K562 (cell line): ENCODE measurements around the gene CDC20. TPM values are rescaled to one million over a fixed set of nuclear protein-coding genes. Genes with fewer than 3 reads are reported as not detected.

ENCODE experiments used
- ARHGAP35 ChIP-seq: fragments of 450-650 bp; IDR thresholded peaks from 2 replicates; pipeline ENCODE4 v1.6.1; 2018; ENCODE audit not compliant: partially characterized antibody
- KAT8 ChIP-seq: fragments of 450-650 bp; IDR thresholded peaks from 2 replicates; pipeline ENCODE4 v1.6.1; 2016; ENCODE audit warnings: low read depth, mild to moderate bottlenecking
- KDM4B ChIP-seq, 2 experiments: fragments of 450-650 bp in 1 of 2; sonication (generic) in 1 of 2; IDR thresholded peaks; 2 replicates each; pipeline ENCODE4 v1.6.1; 2016 to 2017; ENCODE audit warnings: borderline replicate concordance in 2 of 2, antibody characterized with exemption in 1 of 2, low read depth in 1 of 2, mild to moderate bottlenecking in 1 of 2
- LEF1 ChIP-seq: fragments of 450-650 bp; IDR thresholded peaks from 2 replicates; pipeline ENCODE4 v1.6.1; 2016; ENCODE audit warnings: mild to moderate bottlenecking
- MAFF ChIP-seq: IDR thresholded peaks from 2 replicates; pipeline ENCODE4 v1.6.1; 2012; ENCODE audit warnings: low read length, improper control_type of control experiment
- MTA1 ChIP-seq: fragments of 450-650 bp; IDR thresholded peaks from 2 replicates; pipeline ENCODE4 v1.6.1; 2017; ENCODE audit warnings: borderline replicate concordance
- NFXL1 ChIP-seq: fragments of 450-650 bp; formaldehyde crosslinking; IDR thresholded peaks from 2 replicates; pipeline ENCODE4 v1.4.0; 2021; ENCODE audit warnings: mild to moderate bottlenecking
- PHB2 ChIP-seq: fragments of 450-650 bp; IDR thresholded peaks from 2 replicates; pipeline ENCODE4 v1.6.1; 2017; ENCODE audit warnings: low read depth
- RCOR1 ChIP-seq, 2 experiments: IDR thresholded peaks; 2 replicates each; pipeline ENCODE4 v1.6.1; 2012; ENCODE audit warnings: low read depth in 2 of 2, low read length in 2 of 2, borderline replicate concordance in 1 of 2, improper control_type of control experiment in 1 of 2
- SIN3B ChIP-seq: fragments of 450-650 bp; IDR thresholded peaks from 2 replicates; pipeline ENCODE4 v1.6.1; 2017; ENCODE audit warnings: low read depth, mild to moderate bottlenecking, moderate library complexity
- SP2 ChIP-seq: IDR thresholded peaks from 2 replicates; pipeline ENCODE4 v1.6.1; 2011; ENCODE audit warnings: mild to moderate bottlenecking, low read depth, low read length, moderate library complexity; ENCODE audit not compliant: poor library complexity, severe bottlenecking; ENCODE audit errors: extremely low read depth
- STAT5A ChIP-seq: IDR thresholded peaks from 2 replicates; pipeline ENCODE4 v1.6.1; 2012; ENCODE audit warnings: low read length, inconsistent platforms, borderline replicate concordance
- XRCC4 ChIP-seq: IDR thresholded peaks from one replicate; pipeline ENCODE4 v1.6.1; 2011; ENCODE audit not compliant: insufficient read depth, insufficient read length; ENCODE audit errors: extremely low read depth
- ZBTB1 ChIP-seq: sonication (generic); formaldehyde crosslinking; IDR thresholded peaks from 2 replicates; pipeline ENCODE4 v1.8.1; 2023; ENCODE audit warnings: missing genetic modification reagents, low read depth, mild to moderate bottlenecking, borderline replicate concordance
- ZBTB40 ChIP-seq, 2 experiments: fragments of 450-650 bp in 1 of 2; sonication (generic) in 1 of 2; formaldehyde crosslinking in 1 of 2; IDR thresholded peaks; 2 replicates each; pipeline versions ENCODE4 v1.7.1 to v1.9.0; 2016 to 2022; ENCODE audit warnings: inconsistent platforms in 1 of 2, mild to moderate bottlenecking in 1 of 2, missing genetic modification reagents in 1 of 2
- ZNF133 ChIP-seq: fragments of 250-450 bp; sonication (Bioruptor Pico); IDR thresholded peaks from 2 replicates; pipeline ENCODE4 v1.4.0; 2020; ENCODE audit warnings: mild to moderate bottlenecking
- ZNF274 ChIP-seq: IDR thresholded peaks from 2 replicates; pipeline ENCODE4 v1.6.1; 2011; ENCODE audit warnings: low read depth, mild to moderate bottlenecking, low read length, moderate library complexity, borderline replicate concordance
- polyA plus RNA-seq, 8 experiments: library from polyadenylated mRNA; depleted of rRNA in 4 of 8; stranded (reverse) in 5 of 8; unstranded in 3 of 8; fragments of >200 nt; fragmentation: Nextera tagmentation in 2 of 8; fragmentation: Illumina TruSeq in 1 of 8; extraction: Ambion mirVana in 2 of 8; extraction: Trizol in 1 of 8; gene quantifications; 2 replicates each; pipeline versions ENCODE4 v1.2.1 to v1.2.3, GENCODE V29; 2011 to 2014; ENCODE audit warnings: inconsistent platforms in 1 of 8, missing spikeins in 1 of 8
- total RNA-seq, 7 experiments: library from RNA; depleted of rRNA in 6 of 7; stranded (reverse); fragments of >200 nt in 6 of 7; fragmentation: Illumina TruSeq in 2 of 7; extraction: Trizol in 2 of 7; gene quantifications; 2 replicates each; pipeline versions ENCODE4 v1.2.1 to v1.2.3, GENCODE V29; 2011 to 2021; ENCODE audit warnings: low replicate concordance in 1 of 7
- TF ChIP-seq, protein P1 (sequence below): fragments of 250-450 bp; sonication (Bioruptor Pico); IDR thresholded peaks from 2 replicates; pipeline ENCODE4 v1.5.0; 2022; ENCODE audit warnings: mild to moderate bottlenecking

CDC20 gene
- total and polyA plus RNA-seq, 9 of the 15 experiments (the other 6 are each of a cell fraction or from before 2014, with no cell fraction given): 45.2 to 224 (median 121) TPM

DNA sequence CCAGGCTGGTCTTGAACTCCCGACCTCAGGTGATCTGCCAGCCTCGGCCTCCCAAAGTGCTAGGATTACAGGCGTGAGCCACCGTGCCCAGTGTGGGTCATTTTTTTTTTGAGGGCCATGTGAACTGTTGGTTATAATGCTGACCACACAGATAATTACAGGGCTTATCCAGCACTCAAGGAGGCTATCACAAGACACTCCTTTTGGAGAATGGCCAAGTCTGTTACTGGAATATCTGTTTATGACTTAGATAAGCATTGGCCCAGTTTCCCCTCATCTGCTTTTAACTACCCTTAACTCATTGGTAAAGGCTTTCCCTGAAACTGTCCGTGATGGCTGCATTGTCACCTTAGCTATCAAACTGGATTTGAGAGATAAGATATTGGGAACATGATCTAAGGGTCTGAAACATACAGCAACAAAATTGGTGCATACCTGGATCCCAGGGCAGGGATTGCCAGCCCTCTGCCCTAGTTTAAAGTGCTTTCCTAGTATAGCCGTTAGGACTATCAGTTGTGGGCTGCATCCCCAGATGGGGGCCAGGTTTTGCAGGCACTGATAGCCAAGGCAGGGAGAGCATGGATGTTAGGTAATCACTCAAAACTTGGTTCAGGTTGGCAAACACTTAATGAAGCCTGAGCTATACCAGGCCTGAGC lies 46.6 kb downstream of the CDC20 start (continued):
- no peak for TF ChIP-seq ZBTB40 (IDR thresholded peaks at IDR 0.05)
- no peak for TF ChIP-seq ZBTB40 (CRISPR knock-in tag; IDR thresholded peaks at IDR 0.05)
- no peak for TF ChIP-seq SP2
- peak; percentile 86 for TF ChIP-seq MAFF
- TF ChIP-seq ZNF274: no peak
- TF ChIP-seq STAT5A: peak; percentile 68; the same call in 1 of the 2 replicates
- peak in 1 of 2 experiments; percentile 97; a peak in 2 of 4 replicates for TF ChIP-seq RCOR1 (IDR thresholded peaks at IDR 0.05; ENCODE audit: borderline replicate concordance in 1 of 2, low read depth in 2 of 2, low read length in 2 of 2)
- TF ChIP-seq NFXL1: no peak
- no peak for TF ChIP-seq ARHGAP35
- no peak for TF ChIP-seq XRCC4
- TF ChIP-seq, protein P1, sequence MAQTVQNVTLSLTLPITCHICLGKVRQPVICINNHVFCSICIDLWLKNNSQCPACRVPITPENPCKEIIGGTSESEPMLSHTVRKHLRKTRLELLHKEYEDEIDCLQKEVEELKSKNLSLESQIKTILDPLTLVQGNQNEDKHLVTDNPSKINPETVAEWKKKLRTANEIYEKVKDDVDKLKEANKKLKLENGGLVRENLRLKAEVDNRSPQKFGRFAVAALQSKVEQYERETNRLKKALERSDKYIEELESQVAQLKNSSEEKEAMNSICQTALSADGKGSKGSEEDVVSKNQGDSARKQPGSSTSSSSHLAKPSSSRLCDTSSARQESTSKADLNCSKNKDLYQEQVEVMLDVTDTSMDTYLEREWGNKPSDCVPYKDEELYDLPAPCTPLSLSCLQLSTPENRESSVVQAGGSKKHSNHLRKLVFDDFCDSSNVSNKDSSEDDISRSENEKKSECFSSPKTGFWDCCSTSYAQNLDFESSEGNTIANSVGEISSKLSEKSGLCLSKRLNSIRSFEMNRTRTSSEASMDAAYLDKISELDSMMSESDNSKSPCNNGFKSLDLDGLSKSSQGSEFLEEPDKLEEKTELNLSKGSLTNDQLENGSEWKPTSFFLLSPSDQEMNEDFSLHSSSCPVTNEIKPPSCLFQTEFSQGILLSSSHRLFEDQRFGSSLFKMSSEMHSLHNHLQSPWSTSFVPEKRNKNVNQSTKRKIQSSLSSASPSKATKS (CRISPR knock-in tag): no peak
- TF ChIP-seq ZBTB1 (CRISPR knock-in tag): no peak
- TF ChIP-seq SIN3B: no peak; the same call in 1 of the 2 replicates
- TF ChIP-seq KAT8: no peak
- no peak for TF ChIP-seq ZNF133 (CRISPR knock-in tag)
- no peak for TF ChIP-seq PHB2
- peak; percentile 59; the same call in 1 of the 2 replicates for TF ChIP-seq MTA1
- TF ChIP-seq KDM4B (IDR thresholded peaks at IDR 0.05; ENCODE audit: borderline replicate concordance in 2 of 2, low read depth in 1 of 2): no peak
- no peak; the same call in 1 of the 2 replicates for TF ChIP-seq LEF1
